ENCODE data around the gene THPO.
A peak's percentile ranks its signal among the peaks of the same experiment; 100 is the strongest.

Gene THPO

DNA sequence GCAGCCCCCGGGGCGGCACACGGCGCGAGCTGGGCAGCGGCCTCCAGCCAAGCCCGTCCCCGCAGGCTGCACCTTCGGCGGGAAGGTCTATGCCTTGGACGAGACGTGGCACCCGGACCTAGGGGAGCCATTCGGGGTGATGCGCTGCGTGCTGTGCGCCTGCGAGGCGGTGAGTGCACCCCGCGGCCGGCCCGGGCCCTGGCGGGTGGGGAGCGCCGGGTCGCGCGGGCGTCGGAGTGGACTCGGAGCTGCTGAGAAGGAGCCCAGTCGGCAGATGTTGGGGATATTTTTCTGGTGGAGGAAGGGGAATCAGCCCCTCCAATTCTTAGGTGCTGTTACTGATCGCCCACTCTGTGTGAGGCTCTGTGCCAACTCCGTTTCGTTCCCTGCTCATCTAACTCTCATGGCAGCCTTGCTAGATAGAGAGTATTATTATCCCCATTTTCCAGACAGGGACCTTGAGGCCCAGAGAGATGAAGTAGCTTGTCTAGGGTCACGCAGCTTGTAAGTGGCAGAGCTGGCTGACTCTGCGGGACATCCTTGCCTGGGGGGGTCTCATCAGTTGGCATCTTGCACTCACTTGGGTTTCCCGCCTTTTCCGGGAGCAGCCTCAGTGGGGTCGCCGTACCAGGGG lies 2.7 kb upstream of the THPO start:
- no peak for DNase-seq
- no peak for TF ChIP-seq POLR2A (IDR thresholded peaks at IDR 0.05; ENCODE audit: low read length)
- TF ChIP-seq GATA1 (IDR thresholded peaks at IDR 0.05; ENCODE audit: low read depth, low read length) = no peak

DNA sequence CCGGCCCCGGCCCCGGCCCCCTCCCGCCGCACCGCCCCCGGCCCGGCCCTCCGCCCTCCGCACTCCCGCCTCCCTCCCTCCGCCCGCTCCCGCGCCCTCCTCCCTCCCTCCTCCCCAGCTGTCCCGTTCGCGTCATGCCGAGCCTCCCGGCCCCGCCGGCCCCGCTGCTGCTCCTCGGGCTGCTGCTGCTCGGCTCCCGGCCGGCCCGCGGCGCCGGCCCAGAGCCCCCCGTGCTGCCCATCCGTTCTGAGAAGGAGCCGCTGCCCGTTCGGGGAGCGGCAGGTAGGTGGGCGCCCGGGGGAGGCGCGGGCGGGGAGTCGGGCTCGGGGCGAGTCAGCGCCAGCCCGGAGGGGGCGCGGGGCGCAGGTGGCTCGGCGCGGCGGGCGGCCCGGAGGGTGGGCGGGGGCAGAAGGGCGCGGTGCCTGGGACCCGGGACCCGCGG lies 2.2 kb upstream of the THPO start:
- no peak for TF ChIP-seq POLR2A (IDR thresholded peaks at IDR 0.05; ENCODE audit: low read length)
- TF ChIP-seq GATA1 (IDR thresholded peaks at IDR 0.05; ENCODE audit: low read depth, low read length) = no peak
- DNase-seq = peak in 1 of 2 experiments; percentile 27

DNA sequence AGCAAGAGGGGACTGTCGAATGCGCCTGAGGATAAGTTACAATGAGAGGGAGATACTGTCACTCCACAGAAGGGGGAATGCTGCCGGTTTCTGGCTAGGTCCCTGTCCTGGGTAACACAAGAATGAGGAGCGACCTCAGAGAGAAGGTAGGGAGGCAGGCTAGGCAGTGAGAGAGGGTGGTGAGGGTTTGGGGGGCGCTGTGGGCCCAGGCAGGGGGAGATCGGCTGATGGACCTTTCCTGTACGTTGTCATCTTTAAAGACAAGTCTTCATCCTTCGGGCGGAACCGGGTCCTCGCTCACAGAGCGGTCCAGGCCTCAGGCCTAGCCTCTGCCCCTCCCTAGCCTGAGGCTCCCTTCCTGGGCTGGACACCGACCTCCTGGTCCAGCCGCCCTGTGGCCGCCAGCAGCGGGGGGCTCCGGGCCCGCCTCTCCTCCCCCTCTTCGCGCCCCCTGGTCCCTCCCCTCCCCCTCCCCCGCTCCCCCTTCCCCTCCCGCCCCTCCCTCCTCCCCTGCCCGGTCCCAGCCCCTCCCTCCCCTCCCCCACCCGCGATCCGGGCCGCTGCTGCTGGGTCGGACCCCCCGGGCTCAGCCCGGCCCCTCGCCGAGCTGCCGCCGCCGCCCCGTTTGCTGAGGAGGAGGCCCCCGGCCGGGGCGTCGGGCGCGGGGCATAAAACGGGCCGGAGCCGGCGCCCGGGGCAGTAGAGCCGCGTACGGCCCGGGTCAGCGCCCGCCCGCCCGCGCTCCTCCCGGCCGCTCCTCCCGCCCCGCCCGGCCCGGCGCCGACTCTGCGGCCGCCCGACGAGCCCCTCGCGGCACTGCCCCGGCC lies 1.6 kb upstream of the THPO start, which contains the start of gene CHRD:
Gene CHRD, plus strand, starts transcription at position 697 of the 827 bp plus-strand sequence. CDS start 265 bp downstream, outside the sequence.
- no peak for TF ChIP-seq POLR2A (IDR thresholded peaks at IDR 0.05; ENCODE audit: low read length)
- no peak for TF ChIP-seq GATA1 (IDR thresholded peaks at IDR 0.05; ENCODE audit: low read depth, low read length)
- no peak for DNase-seq

GRCh38 chr3:184378651-184379357 lies 797 bp upstream of the THPO start:
- TF ChIP-seq POLR2A (IDR thresholded peaks at IDR 0.05; ENCODE audit: low read length) = no peak
- TF ChIP-seq GATA1 (IDR thresholded peaks at IDR 0.05; ENCODE audit: low read depth, low read length) = no peak
- DNase-seq = no peak

DNA sequence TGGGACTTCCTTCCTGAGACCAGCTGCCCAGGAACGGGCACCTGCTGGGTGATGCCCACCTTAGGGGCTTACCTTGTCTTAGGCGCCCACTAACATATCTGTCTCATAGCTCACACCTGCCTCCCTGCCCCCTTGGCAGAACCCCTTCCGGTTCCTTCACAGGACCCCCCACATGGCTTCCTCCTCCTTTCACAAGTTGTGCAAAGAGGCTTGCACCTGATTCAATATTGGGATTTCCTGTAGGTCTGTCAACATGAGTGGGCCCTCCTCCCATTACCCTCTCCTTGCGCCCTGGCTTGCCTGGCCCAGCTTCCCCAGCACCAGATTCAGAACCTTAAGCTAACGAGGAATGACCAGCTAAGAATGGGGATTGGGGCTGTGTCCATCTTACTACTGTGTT lies 633 bp downstream of the THPO start:
- no peak for TF ChIP-seq GATA1 (IDR thresholded peaks at IDR 0.05; ENCODE audit: low read depth, low read length)
- no peak for TF ChIP-seq POLR2A (IDR thresholded peaks at IDR 0.05; ENCODE audit: low read length)
- no peak for DNase-seq

- TF ChIP-seq GATA1 (IDR thresholded peaks at IDR 0.05; ENCODE audit: low read depth, low read length) (no peak), POLR2A (IDR thresholded peaks at IDR 0.05; ENCODE audit: low read length) (no peak)
Observed at GRCh38 chr3:184375747-184376461, 2.1 kb downstream of the THPO start.

GRCh38 chr3:184373422-184373821 lies 4.6 kb downstream of the THPO start:
- TF ChIP-seq GATA1 (IDR thresholded peaks at IDR 0.05; ENCODE audit: low read depth, low read length) (no peak), POLR2A (IDR thresholded peaks at IDR 0.05; ENCODE audit: low read length) (no peak)
- no peak for DNase-seq

More at GRCh38 chr3:184375747-184376461, 2.1 kb downstream of the THPO start:
- no peak for DNase-seq

DNA sequence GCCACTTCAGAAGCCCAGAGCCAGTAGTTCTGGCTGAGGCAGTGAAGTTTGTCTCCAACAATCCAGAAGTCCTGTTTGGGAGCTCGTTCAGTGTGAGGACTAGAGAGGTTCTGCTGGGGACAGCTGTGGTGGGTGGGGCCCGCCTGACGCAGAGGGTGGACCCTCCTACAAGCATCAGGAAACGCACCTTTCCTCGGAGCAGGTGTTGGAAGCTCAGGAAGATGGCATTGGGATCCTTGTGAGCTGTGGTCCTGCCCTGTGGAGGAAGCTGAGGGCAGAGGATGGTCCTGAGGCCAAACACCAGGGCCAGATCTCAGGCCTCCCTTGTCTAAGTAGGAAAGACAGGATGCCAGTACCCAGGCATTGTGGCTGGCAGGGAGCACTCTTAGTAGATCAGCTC lies 5.1 kb downstream of the THPO start:
- TF ChIP-seq GATA1 (IDR thresholded peaks at IDR 0.05; ENCODE audit: low read depth, low read length) (no peak), POLR2A (IDR thresholded peaks at IDR 0.05; ENCODE audit: low read length) (no peak)
- DNase-seq = no peak

DNA sequence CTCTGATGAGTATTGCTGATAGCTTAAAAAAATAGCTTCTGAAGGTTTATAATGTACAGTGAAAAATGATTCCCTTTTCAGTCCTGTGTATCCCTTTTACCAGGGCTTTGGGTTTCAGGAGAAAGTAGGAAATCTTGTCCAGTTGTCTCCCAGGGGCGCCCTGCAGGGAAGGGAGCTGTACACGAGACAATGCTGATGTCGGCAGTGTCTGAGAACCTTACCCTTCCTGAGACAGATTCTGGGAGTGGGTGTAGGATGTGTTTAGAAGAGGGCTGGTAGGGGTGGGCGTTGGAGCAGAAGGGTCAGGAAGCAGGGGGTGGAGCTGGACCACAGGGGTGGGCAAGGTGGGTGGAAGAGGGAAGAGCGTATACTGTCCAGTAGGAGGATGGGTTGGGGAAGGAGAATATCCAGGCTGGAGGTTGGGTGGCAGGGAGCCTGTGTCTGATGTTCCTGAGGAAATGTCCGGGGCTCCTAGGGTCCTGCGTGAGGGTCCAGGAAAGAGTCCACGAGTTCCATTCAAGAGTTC lies 5.6 kb downstream of the THPO start:
- no peak for TF ChIP-seq GATA1 (IDR thresholded peaks at IDR 0.05; ENCODE audit: low read depth, low read length)
- no peak for TF ChIP-seq POLR2A (IDR thresholded peaks at IDR 0.05; ENCODE audit: low read length)
- no peak for DNase-seq

DNA sequence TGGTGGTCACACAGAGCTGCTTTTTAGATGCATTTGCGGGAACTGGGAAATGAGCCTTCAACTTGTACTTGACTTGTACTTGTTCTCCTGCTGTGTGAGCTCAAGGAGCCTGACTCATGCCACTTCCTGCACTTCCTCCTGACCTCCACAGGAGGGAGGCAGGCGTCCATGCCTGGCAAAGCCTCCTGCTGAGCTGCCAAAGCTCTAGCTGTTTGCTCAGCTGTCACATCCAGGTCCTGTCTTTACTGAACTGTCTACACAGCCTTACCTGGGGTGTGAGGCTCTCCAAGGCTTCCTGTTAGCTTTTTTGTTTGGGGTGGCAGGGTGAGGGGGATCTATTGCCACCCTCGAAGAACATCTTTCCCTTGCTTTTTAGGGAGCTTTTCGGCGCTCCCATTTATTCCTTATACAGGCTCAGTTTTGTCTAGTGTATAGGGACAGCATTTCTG lies 6.4 kb downstream of the THPO start:
- DNase-seq = peak; percentile 79 to 86
- TF ChIP-seq POLR2A (IDR thresholded peaks at IDR 0.05; ENCODE audit: low read length) = no peak
- TF ChIP-seq GATA1 (IDR thresholded peaks at IDR 0.05; ENCODE audit: low read depth, low read length) = no peak

GRCh38 chr3:184368586-184369183 lies 9.3 kb downstream of the THPO start:
- TF ChIP-seq POLR2A (IDR thresholded peaks at IDR 0.05; ENCODE audit: low read length) (no peak), GATA1 (IDR thresholded peaks at IDR 0.05; ENCODE audit: low read depth, low read length) (no peak)
- DNase-seq = no peak

- no peak for DNase-seq
- TF ChIP-seq POLR2A (IDR thresholded peaks at IDR 0.05; ENCODE audit: low read length) (no peak), GATA1 (IDR thresholded peaks at IDR 0.05; ENCODE audit: low read depth, low read length) (no peak)
Observed at GRCh38 chr3:184368116-184368515, 9.9 kb downstream of the THPO start.

All from erythroblast (primary cell).